HCT116 (cell line): ENCODE results near the gene PACS2. TPM values are rescaled to one million over a fixed set of nuclear protein-coding genes. Genes with fewer than 3 reads are reported as not detected.

Experiments used
- ATAC-seq: fragments of 200-7000 bp; cut with Tn5 transposase; 2 replicates; pipeline ENCODE4 v1.9.1; 2020; ENCODE audit warnings: mild to moderate bottlenecking, moderate library complexity
- BruUV-seq: library from RNA; stranded (reverse); fragments of 400-500 nt; replicated peaks from 2 replicates; lab custom pipeline; 2021; lab: Mats Ljungman, UMichigan
- CTCF ChIA-PET: fragments of 300-600 bp; sonication (Branson Sonifier 250); formaldehyde crosslinking; loops from one replicate; lab custom pipeline; 2021; ENCODE audit warnings: antibody characterized with exemption; lab: Charles Lee
- POLR2A ChIA-PET: fragments of 300-600, 350-600 bp; sonication (Branson Sonifier 250); formaldehyde crosslinking; loops from one replicate; lab custom pipeline; 2021; ENCODE audit warnings: antibody characterized with exemption; lab: Charles Lee
- RAD21 ChIA-PET, 2 experiments: fragments of 300-600 bp; sonication (Branson Sonifier 250); formaldehyde crosslinking; loops; one replicate each; lab custom pipeline; 2023; ENCODE audit warnings: low total read pairs in 2 of 2; ENCODE audit not compliant: uncharacterized antibody in 2 of 2, unreplicated experiment in 2 of 2, low non-redundant PET in 1 of 2; lab: Charles Lee
- DNase-seq: peaks from one replicate; pipeline ENCODE4 v3.0.0-alpha.2; 2010; ENCODE audit warnings: low read depth, low spot score
- H2AFZ ChIP-seq: fragments of 200-600 bp; shearing (Covaris generic), sonication (generic); 2 replicates; pipeline ENCODE4 v1.6.1; 2017; ENCODE audit warnings: low read depth, mixed run types, mixed read lengths, antibody characterized with exemption, low read length; ENCODE audit not compliant: poor library complexity, severe bottlenecking
- H3K27ac ChIP-seq: 2 replicates; pipeline ENCODE4 v1.5.1; 2012; ENCODE audit warnings: low read depth, low read length
- H3K27me3 ChIP-seq: fragments of 200-600 bp; sonication (generic); 2 replicates; pipeline ENCODE4 v1.6.1; 2016; ENCODE audit warnings: mixed run types, low read length, mixed read lengths; ENCODE audit not compliant: insufficient read depth
- H3K36me3 ChIP-seq, 2 experiments: fragments of 200-500 bp in 1 of 2; fragments of 200-600 bp in 1 of 2; sonication (Bioruptor generic) in 1 of 2; sonication (generic) in 1 of 2; 2 replicates each; pipeline versions ENCODE4 v1.5.1 to v1.6.1; 2014 to 2016; ENCODE audit warnings: low read length in 2 of 2, inconsistent platforms in 1 of 2, mixed read lengths in 1 of 2, mixed run types in 1 of 2; ENCODE audit not compliant: insufficient read depth in 2 of 2, control insufficient read depth in 1 of 2
- H3K4me1 ChIP-seq, 2 experiments: fragments of 200-600 bp in 1 of 2; sonication (generic) in 1 of 2; 2 replicates each; pipeline versions ENCODE4 v1.5.1 to v1.6.1; 2012 to 2017; ENCODE audit warnings: low read length in 2 of 2, inconsistent platforms in 1 of 2, mild to moderate bottlenecking in 1 of 2, mixed read lengths in 1 of 2, mixed run types in 1 of 2, moderate library complexity in 1 of 2; ENCODE audit not compliant: insufficient read depth in 2 of 2, control insufficient read depth in 1 of 2
- H3K4me2 ChIP-seq: fragments of 200-600 bp; sonication (generic); 2 replicates; pipeline ENCODE4 v1.6.1; 2017; ENCODE audit warnings: mixed run types, low read length, mixed read lengths
- H3K4me3 ChIP-seq, 2 experiments: fragments of 200-600 bp in 1 of 2; sonication (generic) in 1 of 2; replicated peaks in 1 of 2; 2 replicates each; pipeline ENCODE4 v1.5.1; 2011 to 2016; ENCODE audit warnings: low read length in 2 of 2, control low read depth in 1 of 2, low read depth in 1 of 2, mild to moderate bottlenecking in 1 of 2, mixed read lengths in 1 of 2, mixed run types in 1 of 2
- H3K79me2 ChIP-seq: fragments of 200-600 bp; sonication (generic); 2 replicates; pipeline ENCODE4 v1.6.1; 2017; ENCODE audit warnings: mild to moderate bottlenecking, mixed run types, low read length, moderate library complexity, mixed read lengths; ENCODE audit not compliant: insufficient read depth
- H3K9ac ChIP-seq: fragments of 200-600 bp; sonication (generic); 2 replicates; pipeline ENCODE4 v1.6.1; 2016; ENCODE audit warnings: low read length, mixed read lengths
- H3K9me2 ChIP-seq: fragments of 200-600 bp; sonication (generic), shearing (Covaris generic); 2 replicates; pipeline ENCODE4 v1.6.1; 2017; ENCODE audit warnings: mixed run types, mild to moderate bottlenecking, moderate library complexity; ENCODE audit not compliant: insufficient read depth
- H3K9me3 ChIP-seq, 2 experiments: fragments of 200-500 bp in 1 of 2; fragments of 200-600 bp in 1 of 2; sonication (Bioruptor generic) in 1 of 2; sonication (generic) in 1 of 2; 2 replicates each; pipeline ENCODE4 v1.6.1; 2014 to 2017; ENCODE audit warnings: low read length in 2 of 2, mixed read lengths in 2 of 2, inconsistent platforms in 1 of 2, low read depth in 1 of 2, mild to moderate bottlenecking in 1 of 2, mixed run types in 1 of 2, moderate library complexity in 1 of 2; ENCODE audit not compliant: control insufficient read depth in 1 of 2, insufficient read depth in 1 of 2
- H4K20me1 ChIP-seq: fragments of 200-600 bp; sonication (generic), shearing (Covaris generic); 2 replicates; pipeline ENCODE4 v1.6.1; 2017; ENCODE audit warnings: mixed run types, mild to moderate bottlenecking, moderate library complexity; ENCODE audit not compliant: insufficient read depth
- CEBPB ChIP-seq: IDR thresholded peaks from 2 replicates; pipeline ENCODE4 v1.6.1; 2012; ENCODE audit warnings: low read depth
- EZH2 ChIP-seq: fragments of 200-600 bp; sonication (generic); IDR thresholded peaks from 2 replicates; pipeline ENCODE4 v1.6.1; 2017; ENCODE audit warnings: antibody characterized with exemption, mixed run types
- RAD21 ChIP-seq: IDR thresholded peaks from 2 replicates; pipeline ENCODE4 v1.6.1; 2012; ENCODE audit warnings: low read depth, mild to moderate bottlenecking
- intact Hi-C: fragments of 100-400 bp; cut with micrococcal nuclease; formaldehyde crosslinking; loops from 2 replicates; pipeline ENCODE4 v1.10.0; 2022
- total RNA-seq: library from RNA; stranded (reverse); gene quantifications from one replicate; pipeline ENCODE4 v1.2.1, GENCODE V29; 2021; ENCODE audit not compliant: unreplicated experiment
- TF ChIP-seq, protein P1 (sequence below), 3 experiments: fragments of 200-600 bp in 1 of 3; sonication (generic) in 1 of 3; IDR thresholded peaks in 2 of 3; conservative IDR thresholded peaks in 1 of 3; 2 replicates each; pipeline ENCODE4 v1.5.1; 2012 to 2017; ENCODE audit warnings: low read depth in 2 of 3, low read length in 2 of 3, antibody characterized with exemption in 1 of 3, borderline replicate concordance in 1 of 3, control low read depth in 1 of 3, mild to moderate bottlenecking in 1 of 3, mixed read lengths in 1 of 3, mixed run types in 1 of 3, moderate library complexity in 1 of 3; ENCODE audit not compliant: insufficient read depth in 1 of 3
- TF ChIP-seq, protein P2 (sequence below): IDR thresholded peaks from 2 replicates; pipeline ENCODE4 v1.6.1; 2011; ENCODE audit warnings: mild to moderate bottlenecking, low read length, moderate library complexity; ENCODE audit not compliant: insufficient replicate concordance; ENCODE audit errors: extremely low read depth

PACS2 gene
- total RNA-seq, 1 experiment from 2014 or later, result 75.5 TPM

GRCh38 chr14:105351920-105352851 lies 37.6 kb downstream of the PACS2 start:
- H3K9me2 ChIP-seq, result no peaks in the 10 kb centered on the region
- TF ChIP-seq RAD21 (peak; percentile 97), EZH2 (no peak), CEBPB (peak; percentile 96)
- TF ChIP-seq, protein P1, sequence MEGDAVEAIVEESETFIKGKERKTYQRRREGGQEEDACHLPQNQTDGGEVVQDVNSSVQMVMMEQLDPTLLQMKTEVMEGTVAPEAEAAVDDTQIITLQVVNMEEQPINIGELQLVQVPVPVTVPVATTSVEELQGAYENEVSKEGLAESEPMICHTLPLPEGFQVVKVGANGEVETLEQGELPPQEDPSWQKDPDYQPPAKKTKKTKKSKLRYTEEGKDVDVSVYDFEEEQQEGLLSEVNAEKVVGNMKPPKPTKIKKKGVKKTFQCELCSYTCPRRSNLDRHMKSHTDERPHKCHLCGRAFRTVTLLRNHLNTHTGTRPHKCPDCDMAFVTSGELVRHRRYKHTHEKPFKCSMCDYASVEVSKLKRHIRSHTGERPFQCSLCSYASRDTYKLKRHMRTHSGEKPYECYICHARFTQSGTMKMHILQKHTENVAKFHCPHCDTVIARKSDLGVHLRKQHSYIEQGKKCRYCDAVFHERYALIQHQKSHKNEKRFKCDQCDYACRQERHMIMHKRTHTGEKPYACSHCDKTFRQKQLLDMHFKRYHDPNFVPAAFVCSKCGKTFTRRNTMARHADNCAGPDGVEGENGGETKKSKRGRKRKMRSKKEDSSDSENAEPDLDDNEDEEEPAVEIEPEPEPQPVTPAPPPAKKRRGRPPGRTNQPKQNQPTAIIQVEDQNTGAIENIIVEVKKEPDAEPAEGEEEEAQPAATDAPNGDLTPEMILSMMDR (IDR thresholded peaks at IDR 0.05 in 2 of 3, conservative IDR thresholded peaks at IDR 0.05 in 1 of 3; ENCODE audit: borderline replicate concordance in 1 of 3, insufficient read depth in 1 of 3, low read depth in 2 of 3, low read length in 2 of 3), result peak; percentile 85 to 90 (median 89)
- TF ChIP-seq, protein P2, sequence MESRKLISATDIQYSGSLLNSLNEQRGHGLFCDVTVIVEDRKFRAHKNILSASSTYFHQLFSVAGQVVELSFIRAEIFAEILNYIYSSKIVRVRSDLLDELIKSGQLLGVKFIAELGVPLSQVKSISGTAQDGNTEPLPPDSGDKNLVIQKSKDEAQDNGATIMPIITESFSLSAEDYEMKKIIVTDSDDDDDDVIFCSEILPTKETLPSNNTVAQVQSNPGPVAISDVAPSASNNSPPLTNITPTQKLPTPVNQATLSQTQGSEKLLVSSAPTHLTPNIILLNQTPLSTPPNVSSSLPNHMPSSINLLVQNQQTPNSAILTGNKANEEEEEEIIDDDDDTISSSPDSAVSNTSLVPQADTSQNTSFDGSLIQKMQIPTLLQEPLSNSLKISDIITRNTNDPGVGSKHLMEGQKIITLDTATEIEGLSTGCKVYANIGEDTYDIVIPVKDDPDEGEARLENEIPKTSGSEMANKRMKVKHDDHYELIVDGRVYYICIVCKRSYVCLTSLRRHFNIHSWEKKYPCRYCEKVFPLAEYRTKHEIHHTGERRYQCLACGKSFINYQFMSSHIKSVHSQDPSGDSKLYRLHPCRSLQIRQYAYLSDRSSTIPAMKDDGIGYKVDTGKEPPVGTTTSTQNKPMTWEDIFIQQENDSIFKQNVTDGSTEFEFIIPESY, result no peak
- H3K36me3 ChIP-seq, result no peaks in the 10 kb centered on the region
- H3K9me3 ChIP-seq, result no peaks in the 10 kb centered on the region
- no peaks in the 10 kb centered on the region for H4K20me1 ChIP-seq
- no peak overlapping the region for H2AFZ ChIP-seq
- H3K4me2 ChIP-seq, result no peak overlapping the region
- CTCF ChIA-PET, result interaction anchor here (0.9 to 1.4 kb wide), 15 partner anchors 9 to 265 kb away, joined by 3 to 10 read pairs (median 6); partner anchors contain the start of genes BRF1 and BTBD6
- no peaks in the 10 kb centered on the region for H3K27me3 ChIP-seq
- H3K4me1 ChIP-seq, result peaks cover 8 to 12% of the 10 kb centered on the region in 2 experiments; a peak in 2 of 4 replicates
- DNase-seq (peak; percentile 73), ATAC-seq (peak; percentile 94)
- H3K27ac ChIP-seq, result peak overlapping the region; percentile 29
- POLR2A ChIA-PET, result interaction anchor here (0.6 kb wide), 1 partner anchor 265 kb away, joined by 3 read pairs; no protein-coding TSS in a partner anchor
- intact Hi-C loops, result loop anchor here (1.0 kb wide), 2 partner anchors 149 to 262 kb away; no protein-coding TSS in a partner anchor
- BruUV-seq, result no TSS peak
- H3K4me3 ChIP-seq, result no peak overlapping the region
- RAD21 ChIA-PET, result interaction anchor here (0.7 to 1.0 kb wide), 3 partner anchors 51 to 262 kb away, joined by 3 to 5 read pairs (median 4); partner anchors contain the start of gene BRF1 (in 1 of the 2)
- no peaks in the 10 kb centered on the region for H3K79me2 ChIP-seq
- no peak overlapping the region for H3K9ac ChIP-seq
